Fibroblast of skin of left biceps (primary cell): ENCODE results near the gene HS3ST3A1.

Experiments
- DNase-seq, 2 experiments: peaks; one replicate each; pipeline ENCODE4 v3.0.0-alpha.2; 2013; ENCODE audit warnings: low read depth in 2 of 2

Gene HS3ST3A1

GRCh38 chr17:13601776-13602551, at the start of gene HS3ST3A1:
Gene HS3ST3A1, minus strand, starts transcription at chr17:13601929. Its CDS starts 800 bp downstream, at chr17:13601129.
- peak; percentile 66 to 68 for DNase-seq

- no peak for DNase-seq
These were observed 48.5 kb upstream of the HS3ST3A1 start for GRCh38 chr17:13650096-13650675.

- peak; percentile 12 to 26 for DNase-seq
These were observed 45.9 kb upstream of the HS3ST3A1 start for GRCh38 chr17:13647543-13648021.

- peak in 1 of 2 experiments; percentile 2 for DNase-seq
These were observed 45.3 kb upstream of the HS3ST3A1 start for GRCh38 chr17:13646969-13647542.

- peak; percentile 4 to 15 for DNase-seq
These were observed 44.7 kb upstream of the HS3ST3A1 start for GRCh38 chr17:13646411-13646810.

- no peak for DNase-seq
These were observed 41.5 kb upstream of the HS3ST3A1 start for GRCh38 chr17:13643180-13643579.

- no peak for DNase-seq
These were observed 40.5 kb upstream of the HS3ST3A1 start for GRCh38 chr17:13642188-13642587.

GRCh38 chr17:13640551-13640950, 38.8 kb upstream of the HS3ST3A1 start:
- DNase-seq: no peak

GRCh38 chr17:13638855-13639458, 37.2 kb upstream of the HS3ST3A1 start:
- no peak for DNase-seq

- DNase-seq: no peak
These were observed 35.2 kb upstream of the HS3ST3A1 start for GRCh38 chr17:13636951-13637350.

- DNase-seq: no peak
These were observed 34.2 kb upstream of the HS3ST3A1 start for GRCh38 chr17:13635951-13636350.

GRCh38 chr17:13634021-13634420, 32.3 kb upstream of the HS3ST3A1 start:
- peak in 1 of 2 experiments; percentile 3 for DNase-seq

GRCh38 chr17:13631529-13631928, 29.8 kb upstream of the HS3ST3A1 start:
- DNase-seq: no peak

GRCh38 chr17:13626703-13627102, 25.0 kb upstream of the HS3ST3A1 start:
- peak; percentile 38 to 40 for DNase-seq

GRCh38 chr17:13619462-13619861, 17.7 kb upstream of the HS3ST3A1 start:
- no peak for DNase-seq

- DNase-seq: no peak
These were observed 14.3 kb upstream of the HS3ST3A1 start for GRCh38 chr17:13616031-13616430.

GRCh38 chr17:13609941-13610340, 8.2 kb upstream of the HS3ST3A1 start:
- no peak for DNase-seq

GRCh38 chr17:13601322-13601775, 380 bp downstream of the HS3ST3A1 start:
- DNase-seq: no peak

GRCh38 chr17:13600475-13601321, 1.0 kb downstream of the HS3ST3A1 start:
- no peak for DNase-seq

GRCh38 chr17:13599864-13600263, 1.9 kb downstream of the HS3ST3A1 start:
- no peak for DNase-seq

- DNase-seq: no peak
These were observed 2.6 kb downstream of the HS3ST3A1 start for GRCh38 chr17:13599168-13599577.
